ENCODE data around the gene MAP4K2. TPM values are rescaled to one million over a fixed set of nuclear protein-coding genes. Genes with fewer than 3 reads are reported as not detected.

Gene MAP4K2
- total RNA-seq, 1 experiment from 2014 or later, result 46.5 TPM

DNA sequence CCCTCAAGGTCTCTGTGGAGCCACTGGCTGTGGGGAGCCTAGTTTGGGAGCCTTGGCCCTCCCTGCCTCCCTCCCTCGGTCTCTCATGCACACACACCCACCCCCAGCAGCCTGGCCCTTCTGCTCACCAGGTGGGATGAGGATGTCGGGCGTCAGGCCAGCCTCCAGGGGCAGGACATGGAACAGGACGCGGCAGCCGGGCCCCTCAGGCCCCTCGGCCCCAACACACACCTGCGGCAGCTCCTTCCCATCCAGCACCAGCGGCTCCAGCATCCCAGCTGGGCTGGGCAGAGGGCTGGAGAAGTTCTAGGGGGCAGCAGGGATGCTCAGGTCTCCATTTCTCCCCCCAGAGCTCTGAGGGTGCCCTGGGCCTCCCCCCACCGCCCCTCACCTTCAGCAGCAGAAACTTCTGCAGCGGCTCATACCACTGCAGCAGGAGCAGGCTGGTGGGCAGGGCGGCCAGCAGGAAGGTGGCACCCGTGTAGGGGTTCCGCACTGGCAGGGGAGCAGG lies 11.2 kb downstream of the MAP4K2 start:
- H3K27me3 ChIP-seq (replicated peaks; ENCODE audit: insufficient read depth, low read depth, low read length, poor library complexity), result no peaks in the 10 kb centered on the region
- no peaks in the 10 kb centered on the region for H3K4me1 ChIP-seq (ENCODE audit: insufficient read depth, low read length, poor library complexity, severe bottlenecking)
- H3K27ac ChIP-seq (ENCODE audit: low read depth, low read length, poor library complexity, severe bottlenecking), result no peak overlapping the region
- CTCF ChIA-PET, result no interaction called here
- TF ChIP-seq, protein P1, sequence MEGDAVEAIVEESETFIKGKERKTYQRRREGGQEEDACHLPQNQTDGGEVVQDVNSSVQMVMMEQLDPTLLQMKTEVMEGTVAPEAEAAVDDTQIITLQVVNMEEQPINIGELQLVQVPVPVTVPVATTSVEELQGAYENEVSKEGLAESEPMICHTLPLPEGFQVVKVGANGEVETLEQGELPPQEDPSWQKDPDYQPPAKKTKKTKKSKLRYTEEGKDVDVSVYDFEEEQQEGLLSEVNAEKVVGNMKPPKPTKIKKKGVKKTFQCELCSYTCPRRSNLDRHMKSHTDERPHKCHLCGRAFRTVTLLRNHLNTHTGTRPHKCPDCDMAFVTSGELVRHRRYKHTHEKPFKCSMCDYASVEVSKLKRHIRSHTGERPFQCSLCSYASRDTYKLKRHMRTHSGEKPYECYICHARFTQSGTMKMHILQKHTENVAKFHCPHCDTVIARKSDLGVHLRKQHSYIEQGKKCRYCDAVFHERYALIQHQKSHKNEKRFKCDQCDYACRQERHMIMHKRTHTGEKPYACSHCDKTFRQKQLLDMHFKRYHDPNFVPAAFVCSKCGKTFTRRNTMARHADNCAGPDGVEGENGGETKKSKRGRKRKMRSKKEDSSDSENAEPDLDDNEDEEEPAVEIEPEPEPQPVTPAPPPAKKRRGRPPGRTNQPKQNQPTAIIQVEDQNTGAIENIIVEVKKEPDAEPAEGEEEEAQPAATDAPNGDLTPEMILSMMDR (conservative IDR thresholded peaks at IDR 0.05; ENCODE audit: low read depth, low read length), result no peak
- no peak for TF ChIP-seq EZH2 (IDR thresholded peaks at IDR 0.05; ENCODE audit: borderline replicate concordance, low read depth, low read length, poor library complexity, severe bottlenecking)
- no TSS peak for BruUV-seq (replicated peaks)
- DNase-seq (ENCODE audit: low spot score), result no peak
- no peaks in the 10 kb centered on the region for H3K9me3 ChIP-seq (ENCODE audit: low read depth, low read length, poor library complexity, severe bottlenecking)
- POLR2A ChIA-PET (ENCODE audit: low non-redundant PET), result no interaction called here
- H3K36me3 ChIP-seq (ENCODE audit: insufficient read depth, low read length, poor library complexity, severe bottlenecking), result peaks cover 11% of the 10 kb centered on the region
- intact Hi-C loops (cut with micrococcal nuclease; ENCODE audit: unreplicated experiment), result no loop called here
- no peak overlapping the region for H3K4me3 ChIP-seq (ENCODE audit: low read depth, low read length, poor library complexity, severe bottlenecking)

DNA sequence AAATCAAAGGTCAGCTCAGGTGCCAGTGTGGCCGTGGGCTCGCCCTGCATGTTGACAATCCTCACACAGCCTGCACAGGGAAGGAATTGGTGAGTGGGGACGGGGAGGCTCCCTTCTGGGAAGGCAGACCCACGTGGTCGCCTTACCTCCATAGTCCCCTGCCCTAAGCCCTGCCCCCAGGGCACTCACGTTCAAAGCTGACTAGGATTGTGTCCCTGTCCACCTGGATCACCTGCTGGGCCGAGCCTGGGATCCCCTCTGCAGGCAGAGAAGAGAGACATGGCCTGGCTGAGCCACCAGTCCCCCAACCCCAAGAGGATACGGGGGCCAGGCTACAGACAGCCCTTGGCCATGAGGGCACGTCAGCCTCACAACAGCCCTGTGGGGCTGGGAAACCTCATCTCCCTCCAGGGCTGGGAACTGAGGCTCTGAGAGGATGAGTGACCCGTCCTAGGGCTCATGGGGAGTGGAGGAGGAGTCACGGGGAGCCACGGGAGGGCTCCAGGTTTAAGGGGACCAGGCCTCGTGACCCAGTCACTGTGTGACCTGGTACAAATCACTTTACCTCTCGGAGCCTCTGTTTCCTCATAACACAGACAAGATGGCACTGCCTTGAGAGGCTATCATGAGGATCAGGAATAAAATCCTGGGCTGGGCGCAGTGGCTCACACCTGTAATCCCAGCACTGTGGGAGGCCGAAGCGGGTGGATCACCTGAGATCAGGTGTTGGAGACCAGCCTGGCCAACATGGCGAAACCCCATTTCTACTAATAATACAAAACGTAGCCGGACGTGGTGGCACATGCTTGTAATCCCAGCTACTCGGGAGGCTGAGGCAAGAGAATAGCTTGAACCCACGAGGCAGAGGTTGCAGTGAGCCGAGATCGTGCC lies 12.6 kb downstream of the MAP4K2 start:
- DNase-seq (ENCODE audit: low spot score), result no peak
- BruUV-seq (replicated peaks), result no TSS peak

GRCh38 chr11:64789331-64790204 lies 13.4 kb downstream of the MAP4K2 start:
- no peak for TF ChIP-seq EZH2 (IDR thresholded peaks at IDR 0.05; ENCODE audit: borderline replicate concordance, low read depth, low read length, poor library complexity, severe bottlenecking)
- TF ChIP-seq, protein P1 (conservative IDR thresholded peaks at IDR 0.05; ENCODE audit: low read depth, low read length), result no peak
- CTCF ChIA-PET, result no interaction called here
- Histone ChIP-seq H3K9me3 (ENCODE audit: low read depth, low read length, poor library complexity, severe bottlenecking) (no peaks in the 10 kb centered on the region), H3K36me3 (ENCODE audit: insufficient read depth, low read length, poor library complexity, severe bottlenecking) (peaks cover 4% of the 10 kb centered on the region), H3K27ac (ENCODE audit: low read depth, low read length, poor library complexity, severe bottlenecking) (no peak overlapping the region), H3K4me3 (ENCODE audit: low read depth, low read length, poor library complexity, severe bottlenecking) (no peak overlapping the region), H3K27me3 (replicated peaks; ENCODE audit: insufficient read depth, low read depth, low read length, poor library complexity) (no peaks in the 10 kb centered on the region), H3K4me1 (ENCODE audit: insufficient read depth, low read length, poor library complexity, severe bottlenecking) (no peaks in the 10 kb centered on the region)
- intact Hi-C loops (cut with micrococcal nuclease; ENCODE audit: unreplicated experiment), result loop anchor here (10.0 kb wide), 1 partner anchor 325 kb away; the partner anchor contains the start of genes TM7SF2 and ZNHIT2
- POLR2A ChIA-PET (ENCODE audit: low non-redundant PET), result no interaction called here
- BruUV-seq (replicated peaks), result no TSS peak
- DNase-seq (ENCODE audit: low spot score), result no peak

More for the DNA sequence above, 12.6 kb downstream of the MAP4K2 start:
- H3K9me3 ChIP-seq (ENCODE audit: low read depth, low read length, poor library complexity, severe bottlenecking), result no peaks in the 10 kb centered on the region
- ChIA-PET CTCF (no interaction called here), POLR2A (ENCODE audit: low non-redundant PET) (no interaction called here)
- H3K4me1 ChIP-seq (ENCODE audit: insufficient read depth, low read length, poor library complexity, severe bottlenecking), result no peaks in the 10 kb centered on the region
- H3K27ac ChIP-seq (ENCODE audit: low read depth, low read length, poor library complexity, severe bottlenecking), result no peak overlapping the region
- H3K4me3 ChIP-seq (ENCODE audit: low read depth, low read length, poor library complexity, severe bottlenecking), result no peak overlapping the region
- H3K36me3 ChIP-seq (ENCODE audit: insufficient read depth, low read length, poor library complexity, severe bottlenecking), result peaks cover 4% of the 10 kb centered on the region
- TF ChIP-seq, protein P1 (conservative IDR thresholded peaks at IDR 0.05; ENCODE audit: low read depth, low read length), result no peak
- no peak for TF ChIP-seq EZH2 (IDR thresholded peaks at IDR 0.05; ENCODE audit: borderline replicate concordance, low read depth, low read length, poor library complexity, severe bottlenecking)
- intact Hi-C loops (cut with micrococcal nuclease; ENCODE audit: unreplicated experiment), result no loop called here
- H3K27me3 ChIP-seq (replicated peaks; ENCODE audit: insufficient read depth, low read depth, low read length, poor library complexity), result no peaks in the 10 kb centered on the region
